HG03442 (cell line): ENCODE measurements around the gene SLC2A9.
"Not testable (repeated sequence)": the region's sequence is repeated elsewhere in the genome, so short reads cannot be mapped to it uniquely, and the experiment has no call there.

Experiments
- ATAC-seq: cut with Tn5 transposase; IDR thresholded peaks from one replicate; pipeline ENCODE4 v1.9.1; 2021; ENCODE audit warnings: mild to moderate bottlenecking, moderate library complexity; ENCODE audit not compliant: unreplicated experiment

The SLC2A9 gene

GRCh38 chr4:10002278-10002677 lies 19.0 kb downstream of the SLC2A9 start:
- ATAC-seq: no peak

- no peak for ATAC-seq
These were observed 19.5 kb downstream of the SLC2A9 start for GRCh38 chr4:10001757-10002156.

GRCh38 chr4:9999956-10000561 lies 21.2 kb downstream of the SLC2A9 start:
- ATAC-seq: peak; percentile 45

GRCh38 chr4:9997886-9998285 lies 23.4 kb downstream of the SLC2A9 start:
- no peak for ATAC-seq

- ATAC-seq: no peak
These were observed 24.8 kb downstream of the SLC2A9 start for GRCh38 chr4:9996319-9997110.

GRCh38 chr4:9994246-9994847 lies 26.9 kb downstream of the SLC2A9 start:
- peak; percentile 49 for ATAC-seq

- ATAC-seq: no peak
These were observed 31.2 kb downstream of the SLC2A9 start for GRCh38 chr4:9989918-9990635.

- ATAC-seq: no peak
These were observed 32.4 kb downstream of the SLC2A9 start for GRCh38 chr4:9988933-9989332.

GRCh38 chr4:9988363-9988749 lies 32.9 kb downstream of the SLC2A9 start:
- peak; percentile 15 for ATAC-seq

- peak; percentile 56 for ATAC-seq
These were observed 33.4 kb downstream of the SLC2A9 start for GRCh38 chr4:9987749-9988362.

- no peak for ATAC-seq
These were observed 36.7 kb downstream of the SLC2A9 start for GRCh38 chr4:9984621-9985020.

GRCh38 chr4:9983211-9983610 lies 38.1 kb downstream of the SLC2A9 start:
- ATAC-seq: no peak

GRCh38 chr4:9981899-9982298 lies 39.4 kb downstream of the SLC2A9 start:
- ATAC-seq: not testable (repeated sequence)

GRCh38 chr4:9980898-9981297 lies 40.4 kb downstream of the SLC2A9 start:
- no peak for ATAC-seq

GRCh38 chr4:9979101-9979701 lies 42.1 kb downstream of the SLC2A9 start:
- ATAC-seq: no peak

- ATAC-seq: no peak
These were observed 43.7 kb downstream of the SLC2A9 start for GRCh38 chr4:9977518-9978031.

GRCh38 chr4:9976781-9977180 lies 44.5 kb downstream of the SLC2A9 start:
- no peak for ATAC-seq

- ATAC-seq: no peak
These were observed 45.0 kb downstream of the SLC2A9 start for GRCh38 chr4:9976293-9976692.

GRCh38 chr4:9971711-9972110 lies 49.6 kb downstream of the SLC2A9 start:
- ATAC-seq: no peak

- peak; percentile 83 for ATAC-seq
These were observed 50.8 kb downstream of the SLC2A9 start for GRCh38 chr4:9970399-9971011.
